T-cell (primary cell): ENCODE measurements around the gene MTR. TPM values are rescaled to one million over a fixed set of nuclear protein-coding genes. Genes with fewer than 3 reads are reported as not detected.

Source experiments
- ATAC-seq, 4 experiments: fragments of 200-7000 bp in 3 of 4; fragments of 150-1000 bp in 1 of 4; cut with Tn5 transposase; replicated peaks in 1 of 4; 1 replicate in 3 of 4; 2 replicates in 1 of 4; pipeline ENCODE4 v1.10.0; 2021; ENCODE audit warnings: moderate library complexity in 3 of 4, mild to moderate bottlenecking in 2 of 4, moderate number of reproducible peaks in 1 of 4
- CTCF ChIA-PET, 2 donors: fragments of 300-600 bp; sonication (Branson Sonifier 250); formaldehyde crosslinking; loops; one replicate each; lab custom pipeline; 2022; ENCODE audit warnings: antibody characterized with exemption in 2 of 2; lab: Charles Lee
- POLR2A ChIA-PET, 2 donors: fragments of 300-600 bp; sonication (Branson Sonifier 250); formaldehyde crosslinking; loops; one replicate each; lab custom pipeline; 2022; ENCODE audit warnings: antibody characterized with exemption in 2 of 2; lab: Charles Lee
- DNase-seq, 35 experiments: peaks; one replicate each; pipeline versions ENCODE4 v3.0.0 to v3.0.0-alpha.2; 2013 to 2023
- H3K27ac ChIP-seq: one replicate; pipeline ENCODE4 v1.5.1; 2013; ENCODE audit warnings: low read length
- H3K27me3 ChIP-seq, 2 experiments: replicated peaks in 1 of 2; 1 replicate in 1 of 2; 2 replicates in 1 of 2; pipeline versions ENCODE4 v1.6.1 to v1.7.0; 2013; ENCODE audit warnings: low read length in 1 of 2, mixed read lengths in 1 of 2; ENCODE audit not compliant: control insufficient read depth in 2 of 2, insufficient read depth in 2 of 2; ENCODE audit errors: extremely low read depth in 1 of 2
- H3K36me3 ChIP-seq, 2 donors: 1 replicate in 1 of 2; 2 replicates in 1 of 2; pipeline versions ENCODE4 v1.6.1 to v1.7.0; 2013; ENCODE audit warnings: low read length in 1 of 2; ENCODE audit not compliant: control insufficient read depth in 2 of 2, insufficient read depth in 1 of 2; ENCODE audit errors: extremely low read depth in 1 of 2
- H3K4me1 ChIP-seq, 2 experiments: 1 replicate in 1 of 2; 2 replicates in 1 of 2; pipeline versions ENCODE4 v1.6.1 to v1.7.0; 2013; ENCODE audit warnings: low read length in 2 of 2, mixed read lengths in 1 of 2; ENCODE audit not compliant: insufficient read depth in 2 of 2, control insufficient read depth in 1 of 2; ENCODE audit errors: extremely low read depth in 1 of 2
- H3K4me3 ChIP-seq, 2 donors: 1 replicate in 1 of 2; 2 replicates in 1 of 2; pipeline versions ENCODE4 v1.5.1 to v1.7.0; 2013; ENCODE audit warnings: mild to moderate bottlenecking in 2 of 2, low read length in 1 of 2, moderate library complexity in 1 of 2; ENCODE audit not compliant: control insufficient read depth in 1 of 2; ENCODE audit errors: extremely low read depth in 1 of 2
- H3K9me3 ChIP-seq: 2 replicates; pipeline ENCODE4 v1.7.0; 2013
- H3K27ac Mint-ChIP-seq, 2 donors: one replicate each; pipeline ENCODE4 v1.8.0; 2020 to 2021; ENCODE audit warnings: mild to moderate bottlenecking in 2 of 2, mixed read lengths in 2 of 2
- H3K27me3 Mint-ChIP-seq, 2 donors: one replicate each; pipeline ENCODE4 v1.8.0; 2021 to 2022; ENCODE audit warnings: mixed read lengths in 2 of 2
- H3K36me3 Mint-ChIP-seq: one replicate; pipeline ENCODE4 v1.8.0; 2021; ENCODE audit warnings: mixed read lengths
- H3K4me1 Mint-ChIP-seq, 3 donors: one replicate each; pipeline ENCODE4 v1.8.0; 2020 to 2022; ENCODE audit warnings: mixed read lengths in 3 of 3, mild to moderate bottlenecking in 1 of 3
- H3K4me3 Mint-ChIP-seq, 3 donors: one replicate each; pipeline ENCODE4 v1.8.0; 2020 to 2022; ENCODE audit warnings: mild to moderate bottlenecking in 3 of 3, mixed read lengths in 3 of 3, moderate library complexity in 3 of 3
- H3K9me3 Mint-ChIP-seq, 3 donors: one replicate each; pipeline ENCODE4 v1.8.0; 2020 to 2022; ENCODE audit warnings: mixed read lengths in 3 of 3
- WGBS: methylation state at CpG from one replicate; pipeline ENCODE4 v1.1.5; 2013; ENCODE audit warnings: missing lambda C conversion rate; ENCODE audit not compliant: insufficient coverage; 5-methylcytosine and 5-hydroxymethylcytosine counted together
- total RNA-seq, 35 experiments: library from RNA in 6 of 35; stranded (reverse) in 6 of 35; fragments of 120-200 nt in 1 of 35; gene quantifications; one replicate each; pipeline versions ENCODE4 v1.2.1 to v1.2.4 and lab custom pipeline; 2013 to 2026

The MTR gene
- total RNA-seq, 5 donors from 2014 or later (not counting 1 experiment from before 2014, with no cell fraction given), result 49.8 to 61.5 (median 56.1) TPM

DNA sequence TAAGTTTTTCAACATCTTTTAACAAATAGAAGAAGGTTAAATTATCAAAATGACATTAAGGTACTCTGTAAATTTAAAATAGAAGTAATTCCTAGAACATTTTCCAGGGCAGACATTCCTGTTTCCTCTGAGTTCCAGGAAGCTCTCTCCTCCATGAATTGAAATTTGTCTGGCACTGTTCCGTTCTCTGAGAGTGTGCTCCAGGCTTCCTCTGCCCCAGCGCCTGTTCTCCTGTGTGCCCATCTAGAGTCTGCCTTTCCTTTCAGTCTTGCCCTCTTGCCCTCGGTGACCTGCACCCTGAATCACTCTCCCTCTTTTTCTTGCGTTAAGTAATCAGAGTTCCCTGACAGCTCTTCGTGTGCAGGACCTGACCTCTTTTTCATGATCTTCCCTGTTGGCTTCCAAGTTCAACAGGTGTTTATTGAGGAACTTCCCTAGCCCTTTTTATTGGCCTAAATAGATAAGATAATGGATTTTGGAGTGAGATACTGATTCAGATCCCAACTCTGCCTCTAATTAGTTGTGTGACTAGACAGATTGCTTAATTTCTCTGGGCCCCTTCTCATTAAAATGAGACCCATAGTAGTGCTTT, 77.1 kb downstream of the MTR start:
- Mint-ChIP-seq H3K36me3 (peaks cover 67% of the 10 kb centered on the region), H3K27me3 (no peaks in the 10 kb centered on the region), H3K9me3 (no peaks in the 10 kb centered on the region), H3K27ac (no peak overlapping the region), H3K4me3 (no peak overlapping the region), H3K4me1 (no peaks in the 10 kb centered on the region)
- ATAC-seq, result no peak
- Histone ChIP-seq H3K9me3 (no peaks in the 10 kb centered on the region), H3K27ac (no peak overlapping the region), H3K4me1 (no peaks in the 10 kb centered on the region), H3K4me3 (no peak overlapping the region), H3K27me3 (no peaks in the 10 kb centered on the region), H3K36me3 (peaks cover 0 to 53% of the 10 kb centered on the region in 2 donors)
- 95% methylated on average over 4 of the region's 5 CpGs for WGBS
- DNase-seq, result no peak
- ChIA-PET POLR2A (no interaction called here), CTCF (interaction anchor here in 1 of 2 donors (0.7 to 1.2 kb wide), 2 partner anchors 61 to 113 kb away, joined by 3 to 5 read pairs; no protein-coding TSS in a partner anchor)

DNA sequence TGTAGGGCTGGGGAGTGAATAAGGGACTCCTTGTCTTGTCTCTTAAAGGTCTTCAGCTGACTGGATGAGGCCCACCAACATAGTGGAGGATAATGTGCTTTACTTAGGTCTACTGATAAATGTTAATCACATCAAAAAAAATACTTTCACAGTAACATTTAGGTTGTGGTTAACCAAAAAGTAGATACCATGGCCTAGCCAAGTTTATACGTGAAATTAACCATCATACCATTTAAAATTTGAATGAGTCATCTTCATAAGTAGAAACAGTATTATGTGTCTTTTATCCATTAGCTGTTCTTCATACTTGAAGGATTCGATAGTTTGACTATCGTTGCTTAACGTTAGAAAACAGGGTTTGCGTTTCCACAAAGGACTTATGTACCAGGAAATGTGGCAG, 80.9 kb downstream of the MTR start:
- H3K27ac ChIP-seq, result no peak overlapping the region
- H3K4me3 Mint-ChIP-seq, result no peak overlapping the region
- H3K4me3 ChIP-seq, result no peak overlapping the region
- ChIA-PET POLR2A (interaction anchor here in 1 of 2 donors (0.6 kb wide), 1 partner anchor 160 kb away, joined by 7 read pairs; no protein-coding TSS in a partner anchor), CTCF (interaction anchor here in 1 of 2 donors (0.6 kb wide), 1 partner anchor 250 kb away, joined by 5 read pairs; no protein-coding TSS in a partner anchor)
- no peaks in the 10 kb centered on the region for H3K27me3 Mint-ChIP-seq
- 100% methylated on average over 4 of the region's 5 CpGs for WGBS
- peaks cover 71% of the 10 kb centered on the region for H3K36me3 Mint-ChIP-seq
- no peaks in the 10 kb centered on the region for H3K27me3 ChIP-seq
- no peaks in the 10 kb centered on the region for H3K4me1 Mint-ChIP-seq
- H3K27ac Mint-ChIP-seq, result no peak overlapping the region
- no peaks in the 10 kb centered on the region for H3K9me3 ChIP-seq
- no peaks in the 10 kb centered on the region for H3K9me3 Mint-ChIP-seq
- no peaks in the 10 kb centered on the region for H3K4me1 ChIP-seq
- H3K36me3 ChIP-seq, result peaks cover 0 to 59% of the 10 kb centered on the region in 2 donors
- ATAC-seq (no peak), DNase-seq (no peak)

DNA sequence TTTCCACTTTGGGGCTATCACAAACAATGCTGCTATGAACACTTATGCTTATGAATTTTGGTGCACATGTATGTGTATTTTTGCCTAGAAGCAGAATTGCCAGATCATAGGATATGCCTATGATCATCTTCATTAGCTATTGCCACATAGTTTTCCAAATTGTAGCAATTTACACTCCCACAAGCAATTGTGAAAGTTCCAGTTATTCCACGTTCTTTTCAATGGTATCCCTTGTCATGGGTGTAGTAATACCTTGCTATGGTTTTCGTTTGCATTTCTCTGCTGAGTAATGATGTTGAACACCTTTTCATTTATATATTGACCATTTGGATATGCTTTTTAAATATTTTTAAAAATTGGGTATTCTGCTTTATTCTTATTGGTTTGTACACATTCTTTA, 82.6 kb downstream of the MTR start:
- Mint-ChIP-seq H3K9me3 (no peaks in the 10 kb centered on the region), H3K36me3 (peaks cover 65% of the 10 kb centered on the region), H3K27ac (no peak overlapping the region), H3K4me3 (no peak overlapping the region), H3K4me1 (no peaks in the 10 kb centered on the region), H3K27me3 (no peaks in the 10 kb centered on the region)
- H3K36me3 ChIP-seq, result peaks cover 0 to 54% of the 10 kb centered on the region in 2 donors
- ATAC-seq (no peak), DNase-seq (no peak)
- no peaks in the 10 kb centered on the region for H3K4me1 ChIP-seq
- CTCF ChIA-PET, result no interaction called here
- no peak overlapping the region for H3K4me3 ChIP-seq
- no peak overlapping the region for H3K27ac ChIP-seq
- POLR2A ChIA-PET, result no interaction called here
- no peaks in the 10 kb centered on the region for H3K9me3 ChIP-seq
- WGBS, result no CpG with 5 or more reads among the region's 2 CpGs
- no peaks in the 10 kb centered on the region for H3K27me3 ChIP-seq

DNA sequence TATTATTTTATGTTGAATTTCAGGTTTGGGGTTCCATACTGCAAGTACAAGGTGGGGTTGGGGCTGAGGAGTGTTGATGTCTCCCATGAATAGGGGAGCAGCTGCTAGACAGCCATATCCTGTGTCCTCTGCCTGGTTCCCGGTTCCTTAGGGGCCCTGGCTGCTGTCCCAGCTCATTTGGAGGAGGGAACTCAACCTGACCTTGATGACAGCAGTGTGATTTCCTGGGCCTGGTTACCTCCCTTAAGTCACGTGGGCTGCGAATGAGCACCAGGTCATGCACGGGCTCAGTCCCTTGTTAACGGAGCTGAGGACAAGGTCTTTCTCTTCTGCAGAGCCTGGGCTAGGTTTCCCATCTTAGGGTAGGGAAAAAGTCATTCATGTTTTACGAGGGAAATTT, 85.1 kb downstream of the MTR start:
- no peaks in the 10 kb centered on the region for H3K4me1 Mint-ChIP-seq
- ChIA-PET CTCF (no interaction called here), POLR2A (no interaction called here)
- WGBS, result 93% methylated on average over 1 of the region's 6 CpGs
- H3K27me3 Mint-ChIP-seq, result no peaks in the 10 kb centered on the region
- no peaks in the 10 kb centered on the region for H3K27me3 ChIP-seq
- H3K27ac ChIP-seq, result no peak overlapping the region
- H3K4me3 Mint-ChIP-seq, result no peak overlapping the region
- no peak for DNase-seq
- no peaks in the 10 kb centered on the region for H3K9me3 ChIP-seq
- H3K4me3 ChIP-seq, result no peak overlapping the region
- no peaks in the 10 kb centered on the region for H3K4me1 ChIP-seq
- no peaks in the 10 kb centered on the region for H3K9me3 Mint-ChIP-seq
- H3K36me3 Mint-ChIP-seq, result peaks cover 66% of the 10 kb centered on the region
- no peak overlapping the region for H3K27ac Mint-ChIP-seq
- peaks cover 0 to 54% of the 10 kb centered on the region in 2 donors for H3K36me3 ChIP-seq
- ATAC-seq, result no peak

DNA sequence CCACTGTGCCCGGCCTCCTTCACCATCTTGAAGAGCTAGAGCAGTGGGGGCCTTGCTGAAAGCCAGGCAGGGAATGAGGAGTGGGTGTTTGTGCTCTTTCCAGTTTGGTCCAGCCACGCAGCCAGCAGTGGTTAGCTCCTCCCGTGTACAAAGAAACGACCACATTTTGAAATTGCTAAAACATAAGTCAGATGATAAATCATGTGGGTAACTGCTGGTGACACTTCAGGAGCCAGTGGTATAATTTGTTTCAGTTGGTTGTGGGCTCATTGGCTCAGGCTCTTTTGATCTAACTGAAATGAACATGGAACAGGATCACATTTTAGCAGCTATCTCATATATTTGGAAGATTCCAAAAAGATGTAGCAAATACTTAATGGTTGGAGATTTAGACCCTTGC, 87.6 kb downstream of the MTR start:
- WGBS, result 78% methylated on average over 4 of the region's 4 CpGs

DNA sequence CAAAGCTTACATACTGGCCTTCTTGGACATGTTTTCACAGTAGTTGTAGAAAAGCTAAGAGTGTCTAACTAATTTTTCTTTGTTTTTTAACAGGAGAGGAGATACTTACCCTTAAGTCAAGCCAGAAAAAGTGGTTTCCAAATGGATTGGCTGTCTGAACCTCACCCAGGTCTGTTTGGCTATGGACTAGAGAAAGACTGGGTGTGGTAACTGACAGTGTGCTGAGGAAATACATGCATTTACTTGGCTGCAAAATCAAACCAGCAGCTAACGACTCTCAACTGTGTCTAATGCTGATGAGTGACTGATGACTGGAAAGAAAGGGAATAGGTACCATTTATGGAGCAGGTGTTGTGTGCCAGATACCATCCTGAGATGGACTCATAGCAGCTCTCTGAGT, 91.1 kb downstream of the MTR start:
- peaks cover 9 to 77% of the 10 kb centered on the region in 2 donors for H3K36me3 ChIP-seq
- H3K4me3 ChIP-seq, result no peak overlapping the region
- ChIA-PET POLR2A (interaction anchor here in 1 of 2 donors (0.6 kb wide), 1 partner anchor 1423 kb away, joined by 5 read pairs; no protein-coding TSS in a partner anchor), CTCF (no interaction called here)
- Mint-ChIP-seq H3K4me1 (no peaks in the 10 kb centered on the region), H3K9me3 (no peaks in the 10 kb centered on the region), H3K4me3 (no peak overlapping the region), H3K27ac (no peak overlapping the region), H3K27me3 (no peaks in the 10 kb centered on the region), H3K36me3 (peaks cover 77% of the 10 kb centered on the region)
- DNase-seq (no peak), ATAC-seq (no peak)
- 100% methylated on average over 1 of the region's 1 CpG for WGBS
- H3K4me1 ChIP-seq, result no peaks in the 10 kb centered on the region
- no peak overlapping the region for H3K27ac ChIP-seq
- no peaks in the 10 kb centered on the region for H3K27me3 ChIP-seq
- H3K9me3 ChIP-seq, result no peaks in the 10 kb centered on the region

More for the DNA sequence above, 87.6 kb downstream of the MTR start:
- Histone ChIP-seq H3K27me3 (no peaks in the 10 kb centered on the region), H3K36me3 (peaks cover 9 to 68% of the 10 kb centered on the region in 2 donors), H3K27ac (no peak overlapping the region), H3K9me3 (no peaks in the 10 kb centered on the region), H3K4me3 (no peak overlapping the region), H3K4me1 (no peaks in the 10 kb centered on the region)
- ChIA-PET POLR2A (no interaction called here), CTCF (no interaction called here)
- H3K27me3 Mint-ChIP-seq, result no peaks in the 10 kb centered on the region
- DNase-seq (no peak), ATAC-seq (no peak)
- peaks cover 68% of the 10 kb centered on the region for H3K36me3 Mint-ChIP-seq
- no peaks in the 10 kb centered on the region for H3K4me1 Mint-ChIP-seq
- H3K27ac Mint-ChIP-seq, result no peak overlapping the region
- no peaks in the 10 kb centered on the region for H3K9me3 Mint-ChIP-seq
- H3K4me3 Mint-ChIP-seq, result no peak overlapping the region
